Gastrocnemius medialis (tissue), 4 donors: ENCODE results near the gene COBL. TPM values are rescaled to one million over a fixed set of nuclear protein-coding genes. Genes with fewer than 3 reads are reported as not detected.

Experiments
- ATAC-seq, 2 donors: fragments of 150-250 bp; one replicate each; pipeline ENCODE4 v1.9.1; 2016
- DNase-seq, 2 donors: peaks; one replicate each; pipeline ENCODE4 v3.0.0-alpha.2; 2019
- H3K27ac ChIP-seq, 4 donors: fragments of 200-600 bp; sonication (generic); 1 replicate in 1 of 4; 2 replicates in 3 of 4; pipeline ENCODE4 v1.5.1; 2016 to 2018; ENCODE audit warnings: mild to moderate bottlenecking in 2 of 4, moderate library complexity in 1 of 4
- H3K27me3 ChIP-seq, 3 donors: fragments of 200-600 bp; sonication (generic) in 2 of 3; 1 replicate in 1 of 3; 2 replicates in 2 of 3; pipeline versions ENCODE4 v1.5.1 to v1.6.0; 2016 to 2019; ENCODE audit warnings: mild to moderate bottlenecking in 1 of 3, moderate library complexity in 1 of 3
- H3K36me3 ChIP-seq, 2 donors: fragments of 200-600 bp; sonication (generic) in 1 of 2; one replicate each; pipeline ENCODE4 v1.5.1; 2017 to 2018
- H3K4me1 ChIP-seq, 2 donors: fragments of 200-600 bp; sonication (generic) in 1 of 2; one replicate each; pipeline ENCODE4 v1.5.1; 2016 to 2017; ENCODE audit warnings: mild to moderate bottlenecking in 2 of 2
- H3K4me3 ChIP-seq, 4 donors: fragments of 200-600 bp; sonication (generic) in 3 of 4; 1 replicate in 1 of 4; 2 replicates in 3 of 4; pipeline ENCODE4 v1.5.1; 2016 to 2019; ENCODE audit warnings: mild to moderate bottlenecking in 2 of 4
- H3K9me3 ChIP-seq, 3 donors: fragments of 200-600 bp; sonication (generic) in 2 of 3; 1 replicate in 1 of 3; 2 replicates in 2 of 3; pipeline ENCODE4 v1.5.1; 2016 to 2019
- POLR2A ChIP-seq, 2 donors: fragments of 450-650 bp; IDR thresholded peaks; one replicate each; pipeline ENCODE4 v1.6.1; 2017; ENCODE audit warnings: antibody characterized with exemption in 2 of 2, mild to moderate bottlenecking in 2 of 2, moderate library complexity in 2 of 2
- in situ Hi-C, 4 donors: fragments of 200-750 bp; cut with MboI; loops; one replicate each; pipeline versions ENCODE4 v1.15.0 to v1.8.0; 2017; ENCODE audit warnings: low sequenced_read_pairs in 4 of 4
- intact Hi-C: fragments of 100-400 bp; cut with DNase I; formaldehyde crosslinking; loops from one replicate; pipeline ENCODE4 v1.15.1; 2023; ENCODE audit warnings: low total_unique reads
- total RNA-seq, 4 donors: library from RNA; depleted of rRNA; stranded (reverse); fragments of >200 nt; gene quantifications; one replicate each; pipeline versions ENCODE4 v1.1.0 to v1.2.3, GENCODE V29; 2016
- TF ChIP-seq, protein P1 (sequence below), 5 experiments: fragments of 450-650 bp in 3 of 5; fragments of 200-600 bp in 2 of 5; sonication (generic) in 2 of 5; IDR thresholded peaks in 4 of 5; conservative IDR thresholded peaks in 1 of 5; 1 replicate in 4 of 5; 2 replicates in 1 of 5; pipeline ENCODE4 v1.5.1; 2016 to 2019; ENCODE audit warnings: antibody characterized with exemption in 5 of 5, mild to moderate bottlenecking in 3 of 5, moderate library complexity in 3 of 5

The COBL gene
- total RNA-seq, 4 donors from 2014 or later = 82.1 to 170 (median 124) TPM

DNA sequence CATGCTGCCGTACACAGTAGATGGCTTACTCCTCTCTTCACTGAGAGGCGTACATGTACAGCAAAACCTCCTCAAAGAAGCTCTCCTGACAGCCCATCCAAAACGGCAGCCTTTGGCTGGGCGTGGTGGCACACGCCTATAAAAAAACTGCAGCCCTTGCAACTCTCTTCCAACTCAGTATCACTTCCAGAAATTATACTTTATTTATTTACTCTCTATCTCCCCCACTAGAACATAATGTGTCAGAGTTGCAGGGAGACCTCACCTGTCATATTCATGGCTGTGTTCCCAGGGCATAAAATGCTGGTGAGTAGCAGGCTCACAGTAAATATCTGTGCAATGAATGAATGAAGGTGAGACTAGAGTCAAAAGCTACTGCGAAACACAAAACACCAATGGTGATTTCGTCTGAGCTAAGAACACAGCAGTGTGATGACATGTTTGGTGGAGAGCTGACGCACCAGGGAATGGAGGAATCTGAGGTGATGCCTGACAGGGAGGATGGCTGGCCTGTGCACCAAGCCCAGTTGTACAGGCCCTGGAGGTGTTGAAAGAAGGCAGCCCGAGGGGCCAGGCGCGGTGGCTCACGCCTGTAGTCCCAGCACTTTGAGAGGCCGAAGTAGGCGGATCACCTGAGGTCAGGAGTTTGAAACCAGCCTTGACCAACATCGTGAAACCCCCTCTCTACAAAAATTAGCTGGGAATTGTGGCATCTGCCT lies 55.3 kb downstream of the COBL start:
- TF ChIP-seq POLR2A (IDR thresholded peaks at IDR 0.05) = no peak
- TF ChIP-seq, protein P1, sequence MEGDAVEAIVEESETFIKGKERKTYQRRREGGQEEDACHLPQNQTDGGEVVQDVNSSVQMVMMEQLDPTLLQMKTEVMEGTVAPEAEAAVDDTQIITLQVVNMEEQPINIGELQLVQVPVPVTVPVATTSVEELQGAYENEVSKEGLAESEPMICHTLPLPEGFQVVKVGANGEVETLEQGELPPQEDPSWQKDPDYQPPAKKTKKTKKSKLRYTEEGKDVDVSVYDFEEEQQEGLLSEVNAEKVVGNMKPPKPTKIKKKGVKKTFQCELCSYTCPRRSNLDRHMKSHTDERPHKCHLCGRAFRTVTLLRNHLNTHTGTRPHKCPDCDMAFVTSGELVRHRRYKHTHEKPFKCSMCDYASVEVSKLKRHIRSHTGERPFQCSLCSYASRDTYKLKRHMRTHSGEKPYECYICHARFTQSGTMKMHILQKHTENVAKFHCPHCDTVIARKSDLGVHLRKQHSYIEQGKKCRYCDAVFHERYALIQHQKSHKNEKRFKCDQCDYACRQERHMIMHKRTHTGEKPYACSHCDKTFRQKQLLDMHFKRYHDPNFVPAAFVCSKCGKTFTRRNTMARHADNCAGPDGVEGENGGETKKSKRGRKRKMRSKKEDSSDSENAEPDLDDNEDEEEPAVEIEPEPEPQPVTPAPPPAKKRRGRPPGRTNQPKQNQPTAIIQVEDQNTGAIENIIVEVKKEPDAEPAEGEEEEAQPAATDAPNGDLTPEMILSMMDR (IDR thresholded peaks at IDR 0.05 in 4 of 5, conservative IDR thresholded peaks at IDR 0.05 in 1 of 5) = no peak
- Histone ChIP-seq H3K4me3 (no peak overlapping the region), H3K27ac (peak overlapping the region; percentile 38 to 93 (median 58)), H3K27me3 (no peaks in the 10 kb centered on the region), H3K4me1 (peaks cover 56 to 72% of the 10 kb centered on the region in 2 donors), H3K36me3 (no peaks in the 10 kb centered on the region), H3K9me3 (no peaks in the 10 kb centered on the region)
- DNase-seq (no peak), ATAC-seq (peak in 1 of 2 donors; percentile 44)
- intact Hi-C loops = no loop called here
- in situ Hi-C loops = no loop called here

DNA sequence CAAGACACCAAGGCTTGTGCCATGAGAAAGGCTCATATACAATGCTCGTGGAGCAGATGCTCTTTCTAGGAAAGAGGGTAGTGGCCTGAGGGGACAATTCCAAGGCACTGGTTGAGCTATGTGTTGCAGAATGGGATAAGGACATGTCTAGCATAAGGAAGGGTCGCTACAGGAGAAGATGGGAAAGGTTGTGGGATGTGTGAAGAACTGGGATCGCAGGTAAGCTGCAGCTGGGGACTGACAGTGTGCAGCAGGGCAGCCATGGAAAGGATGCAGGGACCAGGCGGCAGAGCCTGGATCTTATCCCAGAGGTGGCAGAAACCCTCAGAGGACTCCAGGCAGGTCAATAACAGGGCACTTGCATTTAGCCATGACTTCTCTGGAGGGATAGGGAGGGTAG lies 56.1 kb downstream of the COBL start:
- Histone ChIP-seq H3K4me3 (no peak overlapping the region), H3K9me3 (no peaks in the 10 kb centered on the region), H3K27ac (peak overlapping the region in 3 of 4 donors; percentile 38 to 93 (median 73)), H3K27me3 (no peaks in the 10 kb centered on the region), H3K36me3 (no peaks in the 10 kb centered on the region), H3K4me1 (peaks cover 61 to 72% of the 10 kb centered on the region in 2 donors)
- intact Hi-C loops = no loop called here
- ATAC-seq = no peak
- in situ Hi-C loops = no loop called here
- TF ChIP-seq, protein P1 (IDR thresholded peaks at IDR 0.05 in 4 of 5, conservative IDR thresholded peaks at IDR 0.05 in 1 of 5) = no peak
- no peak for TF ChIP-seq POLR2A (IDR thresholded peaks at IDR 0.05)
- DNase-seq = no peak

DNA sequence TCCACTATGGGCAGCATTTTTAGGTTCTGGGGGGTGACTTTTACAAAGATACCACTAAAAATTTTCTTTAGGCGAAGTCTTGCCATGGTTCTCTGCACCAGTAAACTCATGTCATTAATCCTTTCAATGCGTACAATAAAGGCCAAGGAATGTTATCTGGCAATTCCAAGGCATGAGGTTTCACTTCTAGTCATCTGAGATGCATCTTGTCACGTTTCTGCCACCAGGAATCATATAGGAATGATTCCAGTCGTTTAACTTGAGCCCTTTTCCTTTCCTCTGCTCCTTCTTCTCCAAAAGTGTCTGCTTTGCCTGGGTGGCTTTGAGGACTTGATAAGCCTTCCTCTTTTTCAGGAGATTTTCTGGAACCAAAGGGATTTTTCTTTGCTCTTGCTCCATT lies 56.8 kb downstream of the COBL start:
- peaks cover 68 to 71% of the 10 kb centered on the region in 2 donors for H3K4me1 ChIP-seq
- DNase-seq = no peak
- no peaks in the 10 kb centered on the region for H3K9me3 ChIP-seq
- peak overlapping the region in 1 of 4 donors; percentile 93 for H3K27ac ChIP-seq
- TF ChIP-seq POLR2A (IDR thresholded peaks at IDR 0.05) = no peak
- TF ChIP-seq, protein P1 (IDR thresholded peaks at IDR 0.05 in 4 of 5, conservative IDR thresholded peaks at IDR 0.05 in 1 of 5) = no peak
- no peak overlapping the region for H3K4me3 ChIP-seq
- no peak for ATAC-seq
- no peaks in the 10 kb centered on the region for H3K27me3 ChIP-seq
- intact Hi-C loops = no loop called here
- no peaks in the 10 kb centered on the region for H3K36me3 ChIP-seq
- in situ Hi-C loops = no loop called here

DNA sequence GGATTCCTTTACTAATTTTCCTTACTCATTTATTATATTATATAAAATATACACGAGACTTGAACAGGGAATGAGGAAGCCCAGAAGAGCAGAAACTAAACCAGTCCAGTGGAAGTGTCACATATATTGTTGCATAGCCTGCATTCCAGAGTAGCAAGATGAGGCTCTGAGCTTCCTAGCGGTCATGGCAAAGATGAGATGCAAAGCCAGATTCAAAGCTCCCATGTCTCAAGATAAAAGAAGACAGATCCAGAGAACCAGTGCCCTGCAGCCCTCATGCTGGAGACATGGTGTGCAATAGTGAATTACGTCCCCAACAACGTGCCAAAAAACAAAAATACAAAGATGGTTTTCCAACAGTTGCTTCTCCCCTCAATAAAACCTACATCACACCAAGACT lies 59.7 kb downstream of the COBL start:
- H3K4me3 ChIP-seq = no peak overlapping the region
- TF ChIP-seq POLR2A (IDR thresholded peaks at IDR 0.05) = no peak
- TF ChIP-seq, protein P1 (IDR thresholded peaks at IDR 0.05 in 4 of 5, conservative IDR thresholded peaks at IDR 0.05 in 1 of 5) = no peak
- intact Hi-C loops (no loop called here), in situ Hi-C loops (no loop called here)
- no peaks in the 10 kb centered on the region for H3K9me3 ChIP-seq
- H3K27ac ChIP-seq = peak overlapping the region; percentile 70 to 86 (median 73)
- no peaks in the 10 kb centered on the region for H3K27me3 ChIP-seq
- ATAC-seq (no peak), DNase-seq (no peak)
- peaks cover 63 to 64% of the 10 kb centered on the region in 2 donors for H3K4me1 ChIP-seq
- H3K36me3 ChIP-seq = no peaks in the 10 kb centered on the region
